KBM-7 (cell line): ENCODE results near the gene SCT.

Source experiments
- DNase-seq: peaks from one replicate; pipeline ENCODE4 v3.0.0-alpha.2; 2015
- in situ Hi-C: fragments of 300-500 bp; cut with MboI; formaldehyde crosslinking; loops from 2 replicates; pipeline ENCODE4 v1.14.3; 2020; ENCODE audit warnings: low sequenced_read_pairs, low pct_unique_long_range_greater_than_20kb, mixed read lengths

SCT gene

DNA sequence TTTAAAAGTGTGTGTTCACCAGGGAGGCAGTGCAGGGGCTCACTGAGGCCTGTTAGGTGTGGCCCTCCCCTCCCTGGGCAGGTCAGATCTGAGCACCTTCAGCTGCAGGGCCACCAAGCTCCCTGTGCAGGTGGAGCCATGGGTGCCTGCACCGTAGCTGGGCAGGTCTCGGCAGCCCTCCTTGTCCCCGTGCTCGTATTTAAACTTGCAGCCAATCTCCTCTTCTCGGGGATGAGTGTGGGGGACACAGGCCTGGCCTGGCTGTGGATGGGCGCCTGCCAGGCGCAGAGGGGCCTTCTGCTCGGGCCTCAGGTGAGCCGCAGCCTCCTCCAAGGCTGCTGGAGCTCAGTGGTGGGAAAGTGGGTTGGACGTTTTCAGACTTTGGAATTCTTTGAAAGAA lies 31.6 kb downstream of the SCT start:
- in situ Hi-C loops = no loop called here
- DNase-seq = no peak

DNA sequence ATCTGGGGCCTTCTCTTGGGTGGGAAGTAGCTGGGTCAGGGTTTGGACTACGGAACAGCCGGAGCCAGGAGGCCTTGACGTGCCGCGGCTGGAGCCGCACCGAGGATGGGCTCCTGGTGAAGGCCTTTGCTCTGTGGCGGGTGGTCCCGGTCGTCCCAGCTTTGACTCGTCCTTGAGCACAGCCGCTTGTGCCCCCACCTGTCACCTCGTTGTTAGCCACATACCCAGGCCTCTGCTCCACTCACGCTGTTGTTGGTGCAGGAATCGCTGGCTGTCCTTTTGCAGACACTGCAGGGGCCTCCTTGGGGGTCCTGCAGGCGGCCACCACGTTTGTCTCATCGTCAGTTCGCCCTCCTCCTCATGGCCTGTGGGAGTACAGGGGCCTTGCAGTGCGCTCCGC lies 33.6 kb downstream of the SCT start:
- DNase-seq = no peak

DNA sequence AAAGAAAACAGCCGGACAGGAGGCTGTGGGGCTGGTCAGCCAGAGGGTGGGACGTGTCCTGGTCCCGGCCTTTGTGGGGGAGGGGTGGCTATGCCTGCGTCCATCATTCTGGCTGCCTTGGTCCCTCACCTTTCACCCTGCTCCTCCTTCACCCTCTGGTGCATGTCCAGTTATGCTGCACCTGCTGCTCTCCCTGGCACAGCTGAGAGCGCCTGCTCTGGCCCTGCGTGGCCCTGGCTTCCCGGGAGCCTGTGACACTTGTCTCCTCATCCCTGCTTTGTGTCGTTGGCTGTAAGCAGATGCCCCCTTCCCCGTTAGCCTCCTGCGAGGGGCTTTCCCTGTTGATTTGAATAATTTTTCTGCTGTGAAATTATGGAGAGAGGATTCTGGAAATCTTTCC lies 34.1 kb downstream of the SCT start:
- in situ Hi-C loops = no loop called here

More for the DNA sequence above, 33.6 kb downstream of the SCT start:
- in situ Hi-C loops = no loop called here

DNA sequence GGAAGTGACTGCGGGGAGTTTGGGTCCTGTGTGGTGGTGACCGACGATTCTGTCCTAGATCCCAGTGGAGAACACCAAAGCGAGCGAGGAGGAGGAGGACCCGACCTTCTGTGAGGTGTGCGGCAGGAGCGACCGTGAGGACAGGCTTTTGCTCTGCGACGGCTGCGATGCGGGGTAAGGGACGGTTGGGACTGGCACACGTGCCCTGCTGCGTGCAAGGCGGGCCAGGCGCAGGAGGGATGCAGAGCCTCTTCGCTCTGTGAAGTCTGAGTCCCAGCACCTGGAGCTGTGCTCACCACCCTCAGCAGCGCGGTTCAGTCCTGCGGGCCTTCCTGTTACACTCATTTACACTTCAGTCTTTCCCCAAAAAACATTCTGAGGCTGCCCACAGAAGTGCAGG lies 34.5 kb downstream of the SCT start:
- in situ Hi-C loops = no loop called here
- no peak for DNase-seq

More for the DNA sequence above, 34.1 kb downstream of the SCT start:
- DNase-seq = no peak

DNA sequence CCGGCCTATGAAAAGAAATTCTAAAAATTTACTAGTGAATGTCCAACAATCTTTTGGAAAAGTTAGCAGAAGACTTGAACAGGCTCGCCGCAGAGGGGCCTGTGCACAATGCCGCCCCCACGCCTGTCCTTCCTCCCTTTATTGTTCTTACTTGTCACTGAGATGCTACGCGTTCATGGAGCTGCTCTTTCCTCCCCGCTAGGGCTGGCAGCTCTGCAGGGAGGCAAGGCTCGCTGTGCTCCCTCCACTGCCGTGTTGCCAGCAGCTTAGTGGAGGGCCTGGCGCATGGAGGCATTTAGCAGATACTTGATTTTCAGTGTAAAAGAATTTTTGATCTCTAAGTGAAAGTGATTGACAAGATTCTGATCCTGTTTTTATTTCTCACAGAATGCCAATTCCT lies 36.0 kb downstream of the SCT start:
- no peak for DNase-seq
- in situ Hi-C loops = no loop called here

DNA sequence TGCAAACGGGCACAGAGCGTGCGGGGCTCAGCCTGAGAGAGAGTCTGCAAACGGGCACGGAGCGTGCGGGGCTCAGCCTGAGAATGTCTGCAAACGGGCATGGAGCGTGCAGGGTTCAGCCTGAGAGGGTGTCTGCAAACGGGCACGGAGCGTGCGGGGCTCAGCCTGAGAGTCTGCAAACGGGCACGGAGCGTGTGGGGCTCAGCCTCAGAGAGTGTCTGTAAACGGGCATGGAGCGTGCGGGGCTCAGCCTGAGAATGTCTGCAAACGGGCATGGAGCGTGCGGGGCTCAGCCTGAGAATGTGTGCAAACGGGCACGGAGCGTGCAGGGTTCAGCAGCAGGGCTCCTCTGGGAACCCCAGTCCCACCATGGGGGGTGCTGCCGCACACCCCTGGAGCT lies 37.2 kb downstream of the SCT start:
- no peak for DNase-seq
- in situ Hi-C loops = no loop called here

DNA sequence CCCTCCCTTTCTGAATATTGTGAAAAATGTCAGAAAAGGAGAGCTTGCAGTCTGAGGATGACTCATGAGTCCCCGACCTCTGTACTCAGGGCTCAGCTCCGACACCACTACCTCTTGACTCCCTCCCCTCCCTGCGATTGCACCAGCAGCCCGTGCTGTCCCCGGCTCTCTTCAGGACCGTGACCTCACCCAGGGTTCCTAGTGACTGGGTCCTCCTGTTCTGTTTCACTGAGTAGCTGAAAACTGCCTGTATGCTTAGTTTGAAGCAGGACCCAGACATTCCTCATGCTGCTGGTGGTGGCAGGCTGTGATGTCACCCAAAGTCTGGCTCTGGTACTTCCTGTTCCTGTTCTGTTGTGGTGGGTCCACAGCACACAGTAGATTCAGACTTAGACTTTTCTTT lies 39.0 kb downstream of the SCT start:
- in situ Hi-C loops = no loop called here
- DNase-seq = peak; percentile 29

DNA sequence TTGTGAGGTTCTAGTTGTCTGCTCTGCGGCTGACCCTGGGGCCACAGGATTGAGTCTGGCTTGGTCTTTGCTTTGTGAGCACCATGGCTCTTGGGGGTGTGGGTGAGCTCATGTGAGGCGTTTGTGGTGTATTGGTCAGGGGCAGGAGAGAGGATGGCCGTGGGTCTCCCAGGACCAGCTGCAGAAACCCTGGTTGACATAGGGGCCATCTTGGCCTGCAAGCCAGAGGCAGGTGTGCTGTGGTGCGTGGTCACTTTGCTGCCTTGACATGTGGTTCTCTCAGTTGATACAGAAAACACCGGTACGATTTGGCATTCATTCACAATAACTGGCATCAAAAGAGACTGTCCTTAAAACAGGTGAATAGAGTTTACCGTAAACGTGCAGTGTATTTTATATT lies 39.4 kb downstream of the SCT start:
- no peak for DNase-seq
- in situ Hi-C loops = no loop called here

DNA sequence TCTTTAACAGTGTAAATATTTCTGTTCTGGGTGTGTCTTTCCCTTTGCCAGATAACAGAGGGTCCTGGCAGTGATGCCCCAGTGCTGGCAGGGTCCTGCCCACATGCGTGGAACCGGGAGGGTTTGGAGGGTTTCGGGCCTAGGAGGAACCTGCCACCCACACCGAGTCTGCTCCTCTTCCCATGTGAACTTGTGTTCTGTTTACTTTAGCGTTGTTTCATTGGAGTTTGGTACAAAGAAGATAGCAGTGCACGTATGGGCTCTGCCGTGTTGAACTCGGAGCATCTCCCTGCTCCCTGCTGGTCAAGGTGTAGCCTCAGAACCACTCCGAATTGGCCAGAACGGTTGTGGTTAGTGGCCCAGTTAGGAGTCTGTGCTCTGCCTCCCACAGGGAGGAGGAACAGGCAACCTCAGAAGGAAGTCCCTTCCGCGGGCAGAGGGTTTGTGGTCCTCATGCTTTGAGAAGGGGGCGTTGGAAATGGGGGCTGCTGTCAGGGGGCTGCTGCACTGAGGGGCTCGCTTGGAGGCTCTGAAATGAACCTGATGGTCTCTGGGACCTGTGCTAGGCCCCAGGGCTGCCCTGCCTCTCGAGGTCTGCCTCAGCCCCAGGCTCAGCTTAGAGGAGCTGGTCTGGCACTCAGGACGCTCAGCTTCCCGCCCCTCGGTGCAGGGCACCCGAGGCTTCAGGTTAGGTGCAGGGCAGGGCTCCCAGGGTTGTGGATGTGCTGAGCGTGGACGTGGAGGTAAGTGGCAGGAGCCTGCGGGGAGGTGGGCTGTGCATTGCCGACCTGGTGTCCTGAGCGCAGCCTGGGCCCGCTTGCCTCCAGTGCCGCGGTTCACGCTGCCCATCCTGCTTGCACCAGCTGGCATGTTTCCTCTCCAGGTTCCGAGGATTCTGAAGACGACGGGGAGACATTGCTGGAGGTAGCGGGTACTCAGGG lies 40.3 kb downstream of the SCT start:
- in situ Hi-C loops = no loop called here
- DNase-seq = no peak

DNA sequence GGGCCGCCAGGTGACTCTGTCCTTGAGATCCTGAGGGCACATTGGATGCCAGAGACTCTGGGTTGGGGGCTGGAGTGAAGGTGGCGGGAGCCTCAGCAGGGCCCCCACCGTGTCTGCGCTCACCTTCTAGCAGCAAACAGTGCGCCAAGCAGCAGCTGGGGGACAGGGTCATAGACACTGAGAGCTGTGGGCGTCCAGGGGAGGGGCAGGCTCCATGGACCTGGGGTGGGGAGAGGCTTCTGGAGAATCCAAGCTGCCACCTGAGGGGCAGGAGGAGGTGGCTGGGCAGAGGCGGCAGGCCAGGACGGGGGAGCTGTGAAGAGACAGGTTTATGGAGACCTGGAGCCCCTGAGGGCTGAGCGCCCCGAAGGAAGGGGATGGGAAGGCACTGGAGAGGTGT lies 42.7 kb downstream of the SCT start:
- in situ Hi-C loops = no loop called here
- no peak for DNase-seq

DNA sequence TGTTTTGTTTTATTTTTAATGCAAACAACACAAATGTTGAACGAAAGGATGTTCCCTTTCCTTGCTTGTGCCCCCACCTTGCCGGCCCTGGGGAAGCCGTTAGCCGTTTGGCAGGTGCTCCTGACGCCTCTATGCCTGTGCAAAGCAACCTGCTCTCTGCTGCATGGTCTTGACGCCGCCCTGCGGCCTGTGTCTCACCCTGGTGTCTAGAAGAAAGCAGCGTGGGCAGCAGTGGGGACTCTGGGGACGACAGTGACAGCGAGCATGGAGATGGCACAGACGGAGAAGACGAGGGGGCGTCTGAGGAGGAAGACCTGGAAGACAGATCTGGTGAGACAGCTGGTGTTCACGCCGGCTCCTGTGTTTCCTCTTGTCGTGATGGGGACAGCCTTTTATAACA lies 45.2 kb downstream of the SCT start:
- DNase-seq = no peak
- in situ Hi-C loops = no loop called here

DNA sequence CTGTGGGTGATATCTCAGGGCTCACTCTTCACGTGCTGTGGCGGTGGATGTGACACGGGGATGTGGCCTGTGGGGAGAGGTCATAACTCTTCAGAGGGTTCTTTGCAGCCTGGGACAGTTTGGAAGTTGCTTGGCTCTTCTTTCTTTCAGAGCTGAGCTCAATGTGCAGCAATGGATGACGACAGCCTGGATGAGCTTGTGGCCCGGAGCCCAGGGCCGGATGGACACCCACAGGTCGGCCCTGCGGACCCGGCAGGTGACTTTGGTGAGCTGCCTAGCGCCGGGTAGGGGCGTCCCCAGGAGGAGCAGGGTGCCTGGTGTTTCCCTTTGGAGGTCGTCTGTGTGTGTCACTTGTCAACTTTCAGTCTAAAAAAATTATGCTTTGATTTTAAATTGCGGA lies 45.6 kb downstream of the SCT start:
- no peak for DNase-seq
- in situ Hi-C loops = no loop called here

DNA sequence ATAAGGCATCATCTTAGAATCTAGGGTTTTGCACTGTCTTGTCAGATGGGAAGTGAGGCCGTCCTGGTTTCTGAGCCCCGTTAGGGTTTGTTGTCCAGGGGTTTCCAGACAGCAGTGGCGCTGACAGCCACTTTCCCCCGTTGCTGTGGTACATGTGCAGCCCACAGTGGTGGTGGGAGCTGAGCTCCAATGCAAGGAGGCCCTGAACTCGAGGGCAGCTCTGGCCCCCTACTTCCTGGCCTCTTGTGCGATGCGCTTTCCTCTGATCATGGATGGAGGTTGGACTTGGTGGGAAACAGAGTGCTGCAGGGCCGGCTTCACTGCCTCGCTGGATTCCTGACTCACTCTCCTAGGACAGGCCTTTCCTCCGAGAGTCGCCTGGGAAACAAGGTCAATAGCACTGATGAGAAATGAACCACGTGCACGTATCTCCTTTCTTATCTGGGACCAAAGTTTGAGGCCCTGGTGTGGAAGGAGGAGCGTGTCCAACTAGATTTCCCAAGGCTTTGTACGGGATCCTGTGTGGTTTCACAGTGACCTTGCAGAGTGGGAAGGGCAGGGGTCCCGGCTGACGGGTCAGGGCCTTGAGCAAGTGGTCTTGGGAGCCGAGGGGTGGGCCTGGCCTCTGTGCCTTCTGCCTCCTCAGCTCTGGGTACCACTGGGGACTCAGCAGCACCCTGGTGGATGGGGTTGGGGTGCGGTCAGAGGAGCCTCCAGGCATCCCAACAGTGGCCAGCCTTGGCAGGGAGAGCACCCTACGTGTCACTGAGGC lies 47.0 kb downstream of the SCT start:
- in situ Hi-C loops = no loop called here

DNA sequence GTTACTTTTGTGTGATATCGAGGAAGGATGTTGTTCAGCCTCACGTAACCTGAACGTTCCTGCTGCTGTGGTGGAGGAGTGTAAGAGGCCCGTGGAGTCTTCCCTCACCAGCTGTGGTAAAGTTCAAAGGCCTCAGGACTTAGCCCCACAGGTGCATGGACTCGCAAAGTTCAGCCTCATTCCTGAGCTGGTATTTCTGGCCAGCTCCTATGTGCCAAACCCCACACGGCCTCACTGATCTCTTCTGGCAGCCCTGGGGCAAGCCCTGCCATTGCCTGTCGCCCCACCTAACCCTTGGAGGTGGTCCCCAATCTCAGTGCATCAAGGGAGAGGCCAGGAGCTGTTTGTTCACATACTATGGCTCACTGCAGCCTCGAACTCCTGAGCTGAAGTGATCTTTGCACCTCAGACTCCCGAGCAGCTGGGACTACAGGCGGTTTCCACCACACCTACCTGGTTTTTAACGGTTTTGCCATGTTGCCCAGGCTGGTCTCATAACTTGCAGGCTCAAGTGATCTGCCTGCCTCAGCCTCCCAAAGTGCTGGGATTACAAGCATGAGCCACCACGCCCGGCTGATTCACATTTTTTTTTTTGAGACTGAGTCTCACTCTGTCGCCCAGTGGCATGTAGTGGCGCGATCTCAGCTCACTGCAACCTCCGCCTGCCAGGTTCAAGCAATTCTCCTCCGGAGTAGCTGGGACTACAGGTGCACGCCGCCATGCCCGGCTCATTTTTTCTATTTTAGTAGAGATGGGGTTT lies 48.5 kb downstream of the SCT start:
- DNase-seq = no peak
- in situ Hi-C loops = no loop called here

More for the DNA sequence above, 47.0 kb downstream of the SCT start:
- DNase-seq = no peak

DNA sequence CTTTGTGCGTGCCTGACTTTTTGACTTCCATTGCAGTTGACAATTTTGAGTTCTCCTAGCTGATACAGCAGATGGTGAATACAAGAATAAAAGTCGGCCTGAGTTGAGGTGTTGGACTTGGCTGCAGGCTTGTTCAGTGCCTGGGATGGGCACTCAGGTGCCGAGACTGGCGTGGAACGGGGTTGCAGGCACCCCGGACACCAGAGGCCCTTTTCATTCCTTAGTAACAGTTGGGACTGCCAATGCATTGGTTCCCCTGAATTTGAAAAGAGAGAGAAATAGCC lies 49.4 kb downstream of the SCT start:
- in situ Hi-C loops = no loop called here

DNA sequence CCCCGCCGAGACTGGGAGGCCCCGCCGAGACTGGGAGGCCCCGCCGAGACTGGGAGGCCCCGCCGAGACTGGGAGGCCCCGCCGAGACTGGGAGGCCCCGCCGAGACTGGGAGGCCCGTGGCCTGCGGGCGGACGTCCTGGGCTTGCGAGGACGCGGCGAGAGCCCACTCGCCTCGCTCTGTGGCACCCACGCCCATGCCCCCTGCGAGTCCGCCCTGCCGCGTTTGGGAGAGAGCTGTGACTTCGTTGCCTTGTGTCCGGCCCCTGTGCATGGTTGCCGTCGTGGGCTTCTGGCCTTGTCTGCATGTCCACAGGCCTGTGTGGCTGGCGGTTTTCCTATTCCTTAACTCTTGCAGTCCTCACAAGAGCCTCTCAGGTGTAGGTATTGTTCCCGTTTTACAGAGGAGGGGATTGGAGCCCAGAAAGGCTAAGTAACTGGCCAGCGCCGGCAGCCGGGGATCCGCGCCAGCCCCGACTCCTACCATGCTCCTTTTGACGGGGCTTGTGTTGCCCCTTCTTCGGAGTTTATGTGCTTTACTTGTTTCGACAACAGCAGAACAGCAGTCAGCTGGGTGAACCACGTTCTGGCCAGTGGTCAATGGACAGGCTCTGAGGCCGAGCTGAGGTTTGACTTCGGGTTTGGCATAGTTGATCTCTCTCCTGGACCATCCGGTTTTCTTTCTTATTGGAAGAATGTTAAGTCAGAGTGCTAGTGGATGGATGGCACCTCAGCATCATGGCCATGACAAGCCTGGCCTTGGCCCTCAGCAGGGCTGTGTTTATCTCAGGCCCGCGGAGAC lies 50.0 kb downstream of the SCT start:
- in situ Hi-C loops = no loop called here
- DNase-seq = no peak

More for the DNA sequence above, 49.4 kb downstream of the SCT start:
- DNase-seq = no peak
